Measurements from ENCODE around the gene ARHGAP26.

ARHGAP26 gene

DNA sequence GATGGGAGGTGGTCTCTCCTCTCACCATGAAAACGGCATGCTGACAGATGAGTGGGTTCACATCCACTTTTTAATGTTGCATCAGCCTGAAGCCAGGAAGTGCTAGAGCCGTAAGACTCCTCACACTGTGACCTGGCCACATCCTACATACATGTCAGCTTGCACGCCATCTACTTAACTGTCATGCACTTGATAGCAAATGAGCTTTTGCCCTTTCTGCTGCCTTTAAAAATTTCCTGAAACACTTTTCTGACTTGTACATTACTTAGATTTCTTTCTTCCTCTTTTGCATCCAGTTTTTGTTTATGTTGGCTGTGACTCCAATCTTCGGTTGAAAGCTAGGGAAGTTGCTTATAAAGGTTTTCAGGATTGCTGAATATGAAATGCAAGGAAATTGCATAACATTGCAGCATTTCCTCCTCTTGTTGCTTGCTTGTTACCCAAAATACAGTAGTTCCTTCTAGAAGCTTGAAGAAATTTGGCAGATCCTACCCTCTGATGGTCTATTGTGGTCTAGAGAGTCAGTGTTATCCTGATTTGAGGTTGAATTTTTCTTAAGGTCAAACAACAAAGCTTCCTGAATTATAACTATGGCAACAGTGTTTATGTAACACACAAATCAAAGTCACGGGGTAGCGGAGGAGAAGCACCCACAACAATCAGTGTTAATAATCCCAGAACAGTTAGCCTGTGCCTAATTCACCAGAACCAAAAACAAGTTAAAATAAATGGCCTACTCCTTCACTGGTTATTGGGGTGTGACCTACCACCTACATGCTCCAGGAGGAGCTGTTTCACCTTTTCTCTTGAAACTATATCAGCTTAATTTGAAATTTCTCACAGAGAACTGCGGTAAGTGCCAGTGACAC is 232.5 kb downstream of the ARHGAP26 start:
- peak overlapping the region; percentile 0 to 46 for H3K27ac ChIP-seq
- H3K4me1 ChIP-seq = peaks cover 5 to 38% (median 25%) of the 10 kb centered on the region in 4 donors
- no peaks in the 10 kb centered on the region for H3K27me3 ChIP-seq
- DNase-seq = peak in 1 of 2 donors; percentile 35
- H3K4me3 ChIP-seq = no peak overlapping the region
- intact Hi-C loops (cut with DNase I; ENCODE audit: low total_unique reads) = loop anchor here (10.0 kb wide), 1 partner anchor 402 kb away; the partner anchor contains the start of gene NR3C1
- no peaks in the 10 kb centered on the region for H3K36me3 ChIP-seq
- TF ChIP-seq, protein P1, sequence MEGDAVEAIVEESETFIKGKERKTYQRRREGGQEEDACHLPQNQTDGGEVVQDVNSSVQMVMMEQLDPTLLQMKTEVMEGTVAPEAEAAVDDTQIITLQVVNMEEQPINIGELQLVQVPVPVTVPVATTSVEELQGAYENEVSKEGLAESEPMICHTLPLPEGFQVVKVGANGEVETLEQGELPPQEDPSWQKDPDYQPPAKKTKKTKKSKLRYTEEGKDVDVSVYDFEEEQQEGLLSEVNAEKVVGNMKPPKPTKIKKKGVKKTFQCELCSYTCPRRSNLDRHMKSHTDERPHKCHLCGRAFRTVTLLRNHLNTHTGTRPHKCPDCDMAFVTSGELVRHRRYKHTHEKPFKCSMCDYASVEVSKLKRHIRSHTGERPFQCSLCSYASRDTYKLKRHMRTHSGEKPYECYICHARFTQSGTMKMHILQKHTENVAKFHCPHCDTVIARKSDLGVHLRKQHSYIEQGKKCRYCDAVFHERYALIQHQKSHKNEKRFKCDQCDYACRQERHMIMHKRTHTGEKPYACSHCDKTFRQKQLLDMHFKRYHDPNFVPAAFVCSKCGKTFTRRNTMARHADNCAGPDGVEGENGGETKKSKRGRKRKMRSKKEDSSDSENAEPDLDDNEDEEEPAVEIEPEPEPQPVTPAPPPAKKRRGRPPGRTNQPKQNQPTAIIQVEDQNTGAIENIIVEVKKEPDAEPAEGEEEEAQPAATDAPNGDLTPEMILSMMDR (IDR thresholded peaks at IDR 0.05) = peak; percentile 30 to 33
- H3K9me3 ChIP-seq = no peaks in the 10 kb centered on the region

DNA sequence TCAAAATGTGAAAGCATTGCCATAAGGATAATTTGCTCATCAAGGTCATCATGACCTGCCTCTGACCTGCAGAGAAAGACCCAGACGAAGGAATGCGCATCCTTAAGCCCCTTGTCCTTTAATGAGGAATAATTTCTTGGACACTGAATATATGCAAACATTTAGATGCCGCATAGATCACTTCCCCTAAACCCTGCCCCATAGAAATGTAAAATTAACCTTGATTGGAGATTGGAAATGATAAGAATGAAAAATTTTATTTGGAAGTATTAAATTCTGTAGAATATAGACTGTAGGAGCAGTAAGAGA is 233.1 kb downstream of the ARHGAP26 start:
- Histone ChIP-seq H3K36me3 (no peaks in the 10 kb centered on the region), H3K27me3 (no peaks in the 10 kb centered on the region), H3K9me3 (no peaks in the 10 kb centered on the region), H3K27ac (peak overlapping the region; percentile 0 to 46), H3K4me1 (peaks cover 5 to 39% (median 28%) of the 10 kb centered on the region in 4 donors), H3K4me3 (no peak overlapping the region)
- no peak for DNase-seq
- TF ChIP-seq, protein P1 (IDR thresholded peaks at IDR 0.05) = no peak
- intact Hi-C loops (cut with DNase I; ENCODE audit: low total_unique reads) = loop anchor here (10.0 kb wide), 1 partner anchor 402 kb away; the partner anchor contains the start of gene NR3C1

DNA sequence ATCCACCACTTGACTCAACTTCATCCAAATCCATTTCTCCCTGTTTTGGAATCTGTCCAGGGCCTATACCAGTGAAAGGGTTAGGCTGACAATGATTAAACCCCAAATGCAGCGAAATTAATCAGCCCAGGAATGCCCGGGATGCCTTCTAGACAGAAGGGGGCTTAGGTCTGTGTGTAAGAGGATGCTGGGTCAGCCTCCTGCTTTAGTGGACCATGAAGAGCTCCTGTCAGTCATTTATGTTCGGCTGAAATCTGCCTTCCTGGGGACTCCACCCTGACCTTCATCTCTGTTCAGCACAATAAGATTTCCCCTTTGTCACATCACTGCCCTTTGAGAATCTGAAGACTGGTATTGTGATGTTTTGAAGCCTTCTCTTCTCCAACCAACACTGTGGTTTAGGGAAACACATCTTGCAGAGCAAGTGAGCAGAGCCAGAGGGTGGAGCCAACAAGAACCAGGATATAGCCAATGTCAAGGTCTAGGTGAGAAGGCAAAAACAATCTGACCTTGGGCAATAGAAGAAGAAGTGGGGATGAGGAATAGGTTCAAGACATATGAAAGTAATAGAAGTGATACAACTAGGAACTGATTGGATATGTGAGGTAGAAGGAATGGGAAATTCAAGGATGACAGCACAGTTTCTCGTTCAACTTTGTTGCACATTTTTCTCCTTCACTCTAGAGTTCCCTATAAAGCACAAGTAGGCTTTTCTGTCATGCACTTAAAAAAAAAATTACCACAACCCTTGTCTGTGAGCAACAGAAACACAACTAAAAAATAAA is 234.4 kb downstream of the ARHGAP26 start:
- H3K4me3 ChIP-seq = no peak overlapping the region
- DNase-seq = no peak
- H3K27me3 ChIP-seq = no peaks in the 10 kb centered on the region
- intact Hi-C loops (cut with DNase I; ENCODE audit: low total_unique reads) = loop anchor here (10.0 kb wide), 1 partner anchor 400 kb away; the partner anchor contains the start of gene NR3C1
- no peaks in the 10 kb centered on the region for H3K36me3 ChIP-seq
- H3K4me1 ChIP-seq = peaks cover 5 to 39% (median 28%) of the 10 kb centered on the region in 4 donors
- TF ChIP-seq, protein P1 (IDR thresholded peaks at IDR 0.05) = no peak
- H3K27ac ChIP-seq = no peak overlapping the region
- H3K9me3 ChIP-seq = no peaks in the 10 kb centered on the region

DNA sequence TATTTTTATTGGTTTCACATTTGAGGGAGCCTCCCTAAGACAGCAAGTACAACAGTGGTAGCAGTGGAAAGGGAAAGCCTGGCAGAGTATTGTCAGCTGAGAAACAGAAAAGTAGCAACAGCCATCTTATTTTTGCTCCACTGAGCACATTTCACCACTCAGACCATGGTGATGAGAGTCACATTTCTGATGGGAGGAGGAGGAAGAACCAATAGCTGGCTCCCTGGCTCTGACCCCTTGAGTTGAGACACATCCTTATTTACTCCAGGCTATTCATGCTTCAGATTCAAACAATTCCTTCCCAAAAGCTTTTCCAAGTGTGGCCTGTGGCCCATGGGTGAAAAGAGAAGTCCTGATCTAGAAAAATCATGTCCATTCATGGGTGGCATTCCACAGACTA is 236.3 kb downstream of the ARHGAP26 start:
- Histone ChIP-seq H3K4me1 (peaks cover 5 to 37% (median 27%) of the 10 kb centered on the region in 4 donors), H3K36me3 (no peaks in the 10 kb centered on the region), H3K4me3 (no peak overlapping the region), H3K27me3 (no peaks in the 10 kb centered on the region), H3K27ac (peak overlapping the region; percentile 60 to 67), H3K9me3 (no peaks in the 10 kb centered on the region)
- TF ChIP-seq, protein P1 (IDR thresholded peaks at IDR 0.05) = no peak
- intact Hi-C loops (cut with DNase I; ENCODE audit: low total_unique reads) = loop anchor here (10.0 kb wide), 1 partner anchor 398 kb away; the partner anchor contains the start of gene NR3C1
- peak; percentile 52 to 78 for DNase-seq

DNA sequence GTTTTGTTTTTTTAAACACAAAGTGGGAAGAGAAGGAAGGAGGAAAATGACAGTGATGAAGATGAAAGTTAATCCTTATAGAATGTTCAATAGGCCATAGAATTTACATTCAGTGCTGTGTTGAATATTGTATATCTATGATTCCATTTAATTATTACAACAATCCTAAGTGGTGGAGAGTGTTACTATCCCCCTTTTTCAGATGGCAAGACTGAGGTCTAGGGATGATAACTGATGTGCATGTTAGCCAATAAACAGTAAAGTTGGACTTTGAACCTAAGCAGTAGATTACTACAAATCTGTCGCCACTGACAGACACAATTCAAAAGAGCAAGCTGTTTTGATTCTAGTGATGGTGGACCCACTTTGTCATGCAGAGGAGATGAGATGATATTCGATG is 237.9 kb downstream of the ARHGAP26 start:
- no peak overlapping the region for H3K4me3 ChIP-seq
- no peaks in the 10 kb centered on the region for H3K27me3 ChIP-seq
- TF ChIP-seq, protein P1 (IDR thresholded peaks at IDR 0.05) = no peak
- H3K27ac ChIP-seq = no peak overlapping the region
- no peak for DNase-seq
- peaks cover 0 to 22% (median 13%) of the 10 kb centered on the region in 4 donors for H3K4me1 ChIP-seq
- intact Hi-C loops (cut with DNase I; ENCODE audit: low total_unique reads) = loop anchor here (10.0 kb wide), 1 partner anchor 397 kb away; the partner anchor contains the start of gene NR3C1
- no peaks in the 10 kb centered on the region for H3K36me3 ChIP-seq
- no peaks in the 10 kb centered on the region for H3K9me3 ChIP-seq
